Bronchus fibroblast of lung (primary cell): ENCODE measurements around the gene SERPINA12. TPM values are rescaled to one million over a fixed set of nuclear protein-coding genes. Genes with fewer than 3 reads are reported as not detected.

ENCODE experiments used
- total RNA-seq: library from RNA; depleted of rRNA; stranded (reverse); fragments of >200 nt; gene quantifications from 2 replicates; pipeline ENCODE4 v1.2.3, GENCODE V29; 2015

The SERPINA12 gene, protein sequence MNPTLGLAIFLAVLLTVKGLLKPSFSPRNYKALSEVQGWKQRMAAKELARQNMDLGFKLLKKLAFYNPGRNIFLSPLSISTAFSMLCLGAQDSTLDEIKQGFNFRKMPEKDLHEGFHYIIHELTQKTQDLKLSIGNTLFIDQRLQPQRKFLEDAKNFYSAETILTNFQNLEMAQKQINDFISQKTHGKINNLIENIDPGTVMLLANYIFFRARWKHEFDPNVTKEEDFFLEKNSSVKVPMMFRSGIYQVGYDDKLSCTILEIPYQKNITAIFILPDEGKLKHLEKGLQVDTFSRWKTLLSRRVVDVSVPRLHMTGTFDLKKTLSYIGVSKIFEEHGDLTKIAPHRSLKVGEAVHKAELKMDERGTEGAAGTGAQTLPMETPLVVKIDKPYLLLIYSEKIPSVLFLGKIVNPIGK
- not detected in 2 replicates for total RNA-seq

DNA sequence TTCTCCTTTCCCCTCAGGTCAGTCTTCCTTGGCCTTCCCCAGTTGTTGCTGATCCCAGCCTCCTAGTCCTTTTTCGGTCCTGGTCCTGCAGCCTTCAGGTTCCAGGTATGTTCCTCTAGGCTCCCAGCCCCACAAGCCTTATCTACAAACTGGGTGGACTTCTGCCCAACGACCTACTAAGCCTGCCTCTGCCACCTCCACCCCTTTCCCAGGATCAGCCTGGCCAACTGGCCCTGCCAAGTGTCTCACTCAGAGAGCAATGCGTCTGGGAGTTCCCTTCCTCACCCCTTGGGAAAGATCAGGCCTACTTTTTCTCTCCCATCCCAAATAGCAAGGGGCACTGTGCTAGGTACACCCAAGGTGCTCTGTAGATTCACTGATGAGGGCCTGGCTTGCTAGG is at the start of gene SERPINA12:
Gene SERPINA12, minus strand, starts transcription at position 114 of the 400 bp plus-strand sequence. CDS start 11,072 bp downstream, outside the sequence.

DNA sequence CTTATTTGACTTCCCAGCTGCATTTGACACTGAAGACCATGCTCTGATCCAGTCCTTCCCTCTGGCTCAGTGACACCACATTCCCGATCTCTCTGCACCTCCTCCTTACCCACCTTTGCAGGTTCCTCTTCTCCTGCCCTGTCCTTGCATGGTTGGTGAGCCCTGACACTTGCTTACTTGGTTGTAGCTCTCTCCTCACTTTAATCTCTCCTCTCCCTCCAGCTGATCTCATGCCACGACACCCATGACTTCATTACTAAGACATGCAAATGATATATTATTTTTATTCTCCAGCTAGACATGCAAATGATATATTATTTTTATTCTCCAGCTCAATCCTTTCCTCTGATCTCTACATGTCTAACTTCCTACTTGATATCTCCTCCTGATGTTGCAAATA is 33.2 kb downstream of the SERPINA12 start, which contains the start of gene SERPINA9:
Gene SERPINA9, minus strand, starts transcription at position 175 of the 400 bp plus-strand sequence. CDS start 6,357 bp downstream, outside the sequence.

Other genes with a start within 250 kb of the SERPINA12 start
- gene SERPINA10, start 216.2 kb downstream of the SERPINA12 start, total RNA-seq, result not detected in 2 replicates
- not detected in 2 replicates for gene SERPINA6, start 186.1 kb downstream of the SERPINA12 start, total RNA-seq
- not detected in 2 replicates for gene SERPINA2, start 142.8 kb downstream of the SERPINA12 start, total RNA-seq
- 0.17 and 0.74 TPM in 2 replicates for gene SERPINA1, start 120.9 kb downstream of the SERPINA12 start, total RNA-seq
- gene SERPINA11, start 56.7 kb downstream of the SERPINA12 start, total RNA-seq, result not detected in 2 replicates
- gene SERPINA9, start 33.3 kb downstream of the SERPINA12 start, total RNA-seq, result 0.45 TPM in 1 of 2 replicates, not detected in the other
- not detected in 2 replicates for gene SERPINA4, start 52.0 kb upstream of the SERPINA12 start, total RNA-seq
- under 0.01 and 0.15 TPM in 2 replicates for gene SERPINA5, start 72.0 kb upstream of the SERPINA12 start, total RNA-seq
- gene SERPINA3, start 102.9 kb upstream of the SERPINA12 start, total RNA-seq, result 1.8 and 2.1 TPM in 2 replicates